Neural progenitor cell (in vitro differentiated cells): Measurements from ENCODE around the gene IGSF8.

Source experiments
- EZH2phosphoT487 ChIP-seq: fragments of 200-600 bp; sonication (generic); IDR thresholded peaks from 2 replicates; pipeline ENCODE4 v1.6.1; 2017; ENCODE audit warnings: antibody characterized with exemption
- TF ChIP-seq, protein P1 (sequence below): fragments of 200-600 bp; sonication (generic); IDR thresholded peaks from 2 replicates; pipeline ENCODE4 v1.5.1; 2017; ENCODE audit warnings: antibody characterized with exemption, mild to moderate bottlenecking

DNA sequence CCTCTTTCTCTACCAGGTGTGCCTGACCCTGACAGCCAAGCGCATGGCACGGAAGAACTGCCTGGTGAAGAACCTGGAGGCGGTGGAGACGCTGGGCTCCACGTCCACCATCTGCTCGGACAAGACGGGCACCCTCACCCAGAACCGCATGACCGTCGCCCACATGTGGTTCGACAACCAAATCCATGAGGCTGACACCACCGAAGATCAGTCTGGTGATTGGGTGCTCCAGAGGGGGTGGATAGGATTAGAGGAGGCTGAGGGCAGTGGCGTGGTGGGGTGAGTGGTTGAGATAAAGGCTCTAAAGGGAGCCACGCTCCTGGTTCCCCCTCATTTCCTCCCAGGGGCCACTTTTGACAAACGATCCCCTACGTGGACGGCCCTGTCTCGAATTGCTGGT is 30.2 kb upstream of the IGSF8 start:
- TF ChIP-seq, protein P1, sequence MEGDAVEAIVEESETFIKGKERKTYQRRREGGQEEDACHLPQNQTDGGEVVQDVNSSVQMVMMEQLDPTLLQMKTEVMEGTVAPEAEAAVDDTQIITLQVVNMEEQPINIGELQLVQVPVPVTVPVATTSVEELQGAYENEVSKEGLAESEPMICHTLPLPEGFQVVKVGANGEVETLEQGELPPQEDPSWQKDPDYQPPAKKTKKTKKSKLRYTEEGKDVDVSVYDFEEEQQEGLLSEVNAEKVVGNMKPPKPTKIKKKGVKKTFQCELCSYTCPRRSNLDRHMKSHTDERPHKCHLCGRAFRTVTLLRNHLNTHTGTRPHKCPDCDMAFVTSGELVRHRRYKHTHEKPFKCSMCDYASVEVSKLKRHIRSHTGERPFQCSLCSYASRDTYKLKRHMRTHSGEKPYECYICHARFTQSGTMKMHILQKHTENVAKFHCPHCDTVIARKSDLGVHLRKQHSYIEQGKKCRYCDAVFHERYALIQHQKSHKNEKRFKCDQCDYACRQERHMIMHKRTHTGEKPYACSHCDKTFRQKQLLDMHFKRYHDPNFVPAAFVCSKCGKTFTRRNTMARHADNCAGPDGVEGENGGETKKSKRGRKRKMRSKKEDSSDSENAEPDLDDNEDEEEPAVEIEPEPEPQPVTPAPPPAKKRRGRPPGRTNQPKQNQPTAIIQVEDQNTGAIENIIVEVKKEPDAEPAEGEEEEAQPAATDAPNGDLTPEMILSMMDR = no peak
- TF ChIP-seq EZH2phosphoT487 = no peak
